HepG2 (cell line): ENCODE measurements around the gene OR2T10. TPM values are rescaled to one million over a fixed set of nuclear protein-coding genes. Genes with fewer than 3 reads are reported as not detected.

Experiments used
- ATM ChIP-seq: fragments of 450-650 bp; IDR thresholded peaks from 2 replicates; pipeline ENCODE4 v1.7.1; 2017; ENCODE audit warnings: mild to moderate bottlenecking, borderline replicate concordance
- GMEB2 ChIP-seq: IDR thresholded peaks from 2 replicates; pipeline ENCODE4 v1.6.1; 2016; ENCODE audit warnings: missing biosample characterization, missing genetic modification reagents, low read depth
- ISL2 ChIP-seq: sonication (generic); formaldehyde crosslinking; IDR thresholded peaks from 2 replicates; pipeline ENCODE4 v1.5.0; 2020; ENCODE audit warnings: missing genetic modification reagents
- RAD51 ChIP-seq: fragments of 450-650 bp; IDR thresholded peaks from 2 replicates; pipeline ENCODE4 v1.6.1; 2016; ENCODE audit warnings: borderline replicate concordance
- RFX5 ChIP-seq: IDR thresholded peaks from 2 replicates; pipeline ENCODE4 v1.6.1; 2011; ENCODE audit warnings: low read depth, low read length, improper control_type of control experiment
- THYN1 ChIP-seq: sonication (generic); formaldehyde crosslinking; IDR thresholded peaks from 2 replicates; pipeline ENCODE4 v1.8.1; 2023; ENCODE audit warnings: low read depth, mild to moderate bottlenecking, moderate library complexity, missing genetic modification reagents, borderline replicate concordance
- ZBTB25 ChIP-seq: IDR thresholded peaks from 2 replicates; pipeline ENCODE4 v1.6.1; 2018; ENCODE audit warnings: missing genetic modification reagents
- ZFP37 ChIP-seq: sonication (generic); formaldehyde crosslinking; IDR thresholded peaks from 2 replicates; pipeline ENCODE4 v1.4.0; 2020; ENCODE audit warnings: missing genetic modification reagents, borderline replicate concordance
- ZNF503 ChIP-seq: sonication (generic); formaldehyde crosslinking; IDR thresholded peaks from 2 replicates; pipeline ENCODE4 v1.4.0; 2020; ENCODE audit warnings: missing genetic modification reagents
- ZNF512B ChIP-seq: sonication (generic); formaldehyde crosslinking; IDR thresholded peaks from 2 replicates; pipeline ENCODE4 v1.5.1; 2020; ENCODE audit warnings: missing genetic modification reagents, mild to moderate bottlenecking, borderline replicate concordance
- ZNF614 ChIP-seq: IDR thresholded peaks from 2 replicates; pipeline ENCODE4 v1.6.1; 2018; ENCODE audit warnings: missing biosample characterization, missing genetic modification reagents, inconsistent platforms, borderline replicate concordance
- ZNF713 ChIP-seq: sonication (generic); formaldehyde crosslinking; IDR thresholded peaks from 2 replicates; pipeline ENCODE4 v1.4.0; 2020; ENCODE audit warnings: mild to moderate bottlenecking, missing genetic modification reagents
- polyA plus RNA-seq, 8 experiments: library from polyadenylated mRNA; depleted of rRNA in 3 of 8; stranded (reverse) in 7 of 8; unstranded in 1 of 8; fragments of >200 nt; fragmentation: Illumina TruSeq in 4 of 8; extraction: Trizol in 4 of 8; gene quantifications; 2 replicates each; pipeline versions ENCODE4 v1.2.1 to v1.2.3, GENCODE V29; 2011 to 2016; ENCODE audit warnings: low read depth in 4 of 8, missing spikeins in 1 of 8, mixed read lengths in 1 of 8; ENCODE audit not compliant: insufficient read depth in 1 of 8
- total RNA-seq, 5 experiments: library from RNA; depleted of rRNA; stranded (reverse); fragments of >200 nt; fragmentation: Illumina TruSeq; extraction: Trizol; gene quantifications; 2 replicates each; pipeline ENCODE4 v1.2.3, GENCODE V29; 2016; ENCODE audit warnings: low read depth in 1 of 5

OR2T10 gene
- total and polyA plus RNA-seq, 2 of the 13 experiments (the other 11 are each of a cell fraction or from before 2014, with no cell fraction given): not detected

GRCh38 chr1:248611883-248612414, 14.4 kb upstream of the OR2T10 start (continued):
- TF ChIP-seq ZNF512B (CRISPR knock-in tag): no peak
- no peak for TF ChIP-seq RFX5
- TF ChIP-seq RAD51: no peak
- TF ChIP-seq ZNF614 (CRISPR knock-in tag): no peak
- no peak for TF ChIP-seq ATM
- TF ChIP-seq ZNF503 (CRISPR knock-in tag): no peak
- no peak for TF ChIP-seq ZBTB25 (CRISPR knock-in tag)
- no peak for TF ChIP-seq ZFP37
- TF ChIP-seq GMEB2 (CRISPR knock-in tag): no peak
- no peak for TF ChIP-seq ISL2 (CRISPR knock-in tag)
- TF ChIP-seq ZNF713 (CRISPR knock-in tag): no peak
- TF ChIP-seq THYN1 (CRISPR knock-in tag): no peak
- TF ChIP-seq, all 625 proteins: peak for 0
